Tibial nerve (tissue), 4 donors: Measurements from ENCODE around the gene IKBIP. TPM values are rescaled to one million over a fixed set of nuclear protein-coding genes. Genes with fewer than 3 reads are reported as not detected.
A peak's percentile ranks its signal among the peaks of the same experiment; 100 is the strongest.
"Not testable (repeated sequence)": the region's sequence is repeated elsewhere in the genome, so short reads cannot be mapped to it uniquely, and the experiment has no call there.

ENCODE experiments used
- DNase-seq, 2 donors: peaks; one replicate each; pipeline ENCODE4 v3.0.0-alpha.2; 2019; ENCODE audit warnings: low spot score in 2 of 2
- H3K27ac ChIP-seq, 4 donors: fragments of 200-600 bp; sonication (generic) in 3 of 4; one replicate each; pipeline ENCODE4 v1.5.1; 2017 to 2019; ENCODE audit warnings: mild to moderate bottlenecking in 1 of 4
- H3K27me3 ChIP-seq, 2 donors: fragments of 200-600 bp; sonication (generic) in 1 of 2; one replicate each; pipeline versions ENCODE4 v1.5.1 to v1.6.0; 2017 to 2019
- H3K36me3 ChIP-seq, 3 donors: fragments of 200-600 bp; sonication (generic); one replicate each; pipeline ENCODE4 v1.5.1; 2018 to 2019
- H3K4me1 ChIP-seq, 4 donors: fragments of 200-600 bp; sonication (generic) in 3 of 4; one replicate each; pipeline ENCODE4 v1.5.1; 2017 to 2019
- H3K4me3 ChIP-seq, 4 donors: fragments of 200-600 bp; sonication (generic) in 3 of 4; one replicate each; pipeline ENCODE4 v1.5.1; 2017 to 2019; ENCODE audit warnings: mild to moderate bottlenecking in 1 of 4, moderate library complexity in 1 of 4
- H3K9me3 ChIP-seq, 4 donors: fragments of 200-600 bp; sonication (generic) in 3 of 4; one replicate each; pipeline ENCODE4 v1.5.1; 2017 to 2019
- CTCF ChIP-seq, 5 experiments: fragments of 200-600 bp in 3 of 5; fragments of 450-650 bp in 2 of 5; sonication (generic) in 3 of 5; IDR thresholded peaks; one replicate each; pipeline ENCODE4 v1.5.1; 2016 to 2019; ENCODE audit warnings: antibody characterized with exemption in 5 of 5, mild to moderate bottlenecking in 3 of 5, moderate library complexity in 2 of 5
- EP300 ChIP-seq, 2 donors: sonication (generic); formaldehyde crosslinking; IDR thresholded peaks; one replicate each; pipeline ENCODE4 v1.6.1; 2017; ENCODE audit warnings: antibody characterized with exemption in 2 of 2, mild to moderate bottlenecking in 1 of 2
- POLR2A ChIP-seq, 2 donors: fragments of 450-650 bp; IDR thresholded peaks; one replicate each; pipeline ENCODE4 v1.6.1; 2017; ENCODE audit warnings: antibody characterized with exemption in 2 of 2, mild to moderate bottlenecking in 2 of 2, moderate library complexity in 2 of 2
- WGBS, 2 donors: methylation state at CpG; one replicate each; pipeline ENCODE4 v1.1.5; 2018; 5-methylcytosine and 5-hydroxymethylcytosine counted together
- total RNA-seq, 4 donors: library from RNA; depleted of rRNA; stranded (reverse); fragments of >200 nt; gene quantifications; one replicate each; pipeline ENCODE4 v1.1.0, GENCODE V29; 2016

IKBIP gene
- total RNA-seq, 4 donors from 2014 or later, result 8.7 to 17.7 (median 11.7) TPM

- TF ChIP-seq EP300 (IDR thresholded peaks at IDR 0.05) (no peak), CTCF (IDR thresholded peaks at IDR 0.05) (peak in 1 of 5 experiments; percentile 15)
- peaks cover 0 to 21% (median 0%) of the 10 kb centered on the region in 3 donors for H3K36me3 ChIP-seq
- H3K9me3 ChIP-seq, result no peaks in the 10 kb centered on the region
- no peak for DNase-seq
- H3K27ac ChIP-seq, result peak overlapping the region in 3 of 4 donors; percentile 4 to 90 (median 21)
- 4 to 5% methylated on average over 8 of the region's 8 CpGs for WGBS, 2 donors
- H3K4me1 ChIP-seq, result peaks cover 0 to 32% (median 13%) of the 10 kb centered on the region in 4 donors
- H3K4me3 ChIP-seq, result peak overlapping the region; percentile 86 to 98 (median 94)
- no peaks in the 10 kb centered on the region for H3K27me3 ChIP-seq
Observed at GRCh38 chr12:98646294-98647090, 1.9 kb upstream of the IKBIP start.

GRCh38 chr12:98645572-98646067 lies 1.0 kb upstream of the IKBIP start:
- TF ChIP-seq EP300 (IDR thresholded peaks at IDR 0.05), result no peak
- TF ChIP-seq POLR2A (IDR thresholded peaks at IDR 0.05), result no peak
- no peak for TF ChIP-seq CTCF (IDR thresholded peaks at IDR 0.05)
- peak in 1 of 2 donors; percentile 23 for DNase-seq
- Histone ChIP-seq H3K36me3 (peaks cover 0 to 14% (median 0%) of the 10 kb centered on the region in 3 donors), H3K4me3 (peak overlapping the region; percentile 86 to 98 (median 94)), H3K9me3 (no peaks in the 10 kb centered on the region), H3K27ac (peak overlapping the region; percentile 66 to 96 (median 92)), H3K27me3 (no peaks in the 10 kb centered on the region), H3K4me1 (peaks cover 0 to 32% (median 13%) of the 10 kb centered on the region in 4 donors)
- WGBS, 2 donors, result 0 to 1% methylated on average over 19 to 20 of the region's 24 CpGs

- H3K36me3 ChIP-seq, result peaks cover 0 to 2% (median 0%) of the 10 kb centered on the region in 3 donors
- TF ChIP-seq CTCF (IDR thresholded peaks at IDR 0.05), result peak in 1 of 5 experiments; percentile 12
- TF ChIP-seq EP300 (IDR thresholded peaks at IDR 0.05), result no peak
- DNase-seq, result no peak
- H3K4me1 ChIP-seq, result peaks cover 0 to 32% (median 13%) of the 10 kb centered on the region in 4 donors
- 0 to 1% methylated on average over 4 to 19 of the region's 20 CpGs for WGBS, 2 donors
- peak overlapping the region; percentile 66 to 96 (median 92) for H3K27ac ChIP-seq
- H3K4me3 ChIP-seq, result peak overlapping the region; percentile 86 to 98 (median 94)
- H3K9me3 ChIP-seq, result no peaks in the 10 kb centered on the region
- H3K27me3 ChIP-seq, result no peaks in the 10 kb centered on the region
Observed at GRCh38 chr12:98644433-98644711, 216 bp downstream of the IKBIP start.

GRCh38 chr12:98642801-98643200 lies 1.8 kb downstream of the IKBIP start:
- not testable (repeated sequence) for H3K9me3 ChIP-seq, H3K27ac ChIP-seq, H3K36me3 ChIP-seq, DNase-seq, H3K27me3 ChIP-seq, H3K4me3 ChIP-seq
- peaks cover 0 to 32% (median 13%) of the 10 kb centered on the region in 4 donors for H3K4me1 ChIP-seq
- whole genome bisulfite sequencing, 2 donors, result 94 to 97% methylated on average over 5 of the region's 5 CpGs

- no peak for DNase-seq
- WGBS, 2 donors, result 74% methylated on average over 3 of the region's 3 CpGs
- Histone ChIP-seq H3K36me3 (no peaks in the 10 kb centered on the region), H3K27me3 (no peaks in the 10 kb centered on the region), H3K9me3 (no peaks in the 10 kb centered on the region), H3K27ac (no peak overlapping the region), H3K4me1 (peaks cover 0 to 17% (median 3%) of the 10 kb centered on the region in 4 donors), H3K4me3 (no peak overlapping the region)
- no peak for TF ChIP-seq EP300 (IDR thresholded peaks at IDR 0.05)
- no peak for TF ChIP-seq POLR2A (IDR thresholded peaks at IDR 0.05)
- no peak for TF ChIP-seq CTCF (IDR thresholded peaks at IDR 0.05)
Observed at GRCh38 chr12:98639491-98639890, 5.1 kb downstream of the IKBIP start.
